ENCODE data around the gene SLC35D2.
A peak's percentile ranks its signal among the peaks of the same experiment; 100 is the strongest.
"Not testable (repeated sequence)": the region's sequence is repeated elsewhere in the genome, so short reads cannot be mapped to it uniquely, and the experiment has no call there.

The SLC35D2 gene

DNA sequence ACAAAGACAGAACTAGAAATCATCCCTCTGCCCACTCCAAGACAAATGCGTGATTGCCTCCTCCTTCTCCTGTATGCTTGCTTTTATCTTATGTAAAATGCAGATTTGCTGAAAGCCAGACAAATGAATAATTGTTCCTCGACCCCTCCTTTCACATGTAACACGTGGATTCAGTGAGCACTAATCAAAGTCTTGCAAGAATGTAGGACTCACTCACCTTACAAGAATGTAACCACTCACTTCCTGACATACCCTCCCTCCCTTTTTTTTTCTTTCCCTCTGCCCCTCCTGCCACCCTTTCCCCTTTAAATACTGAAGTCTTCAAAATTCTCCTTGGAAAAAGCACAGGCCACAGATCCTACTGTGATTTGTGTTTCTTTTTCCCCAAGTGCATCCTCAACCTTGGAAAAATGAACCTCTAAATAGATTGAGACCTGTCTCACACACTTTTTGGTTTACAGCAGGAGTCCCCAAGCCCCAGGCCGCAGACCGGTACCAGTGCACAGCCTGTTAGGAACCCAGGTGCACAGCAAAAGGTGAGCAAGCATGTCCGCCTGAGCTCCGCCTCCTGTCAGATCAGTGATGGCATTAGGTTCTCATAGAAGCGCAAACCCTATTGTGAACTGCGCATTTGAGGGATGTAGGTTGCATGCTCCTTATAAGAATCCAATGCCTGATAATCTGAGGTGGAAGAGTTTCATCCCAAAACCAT lies 52.1 kb downstream of the SLC35D2 start:
- no peaks in the 10 kb centered on the region for H3K9me3 ChIP-seq (ENCODE audit: control insufficient read depth, insufficient read depth, low read depth, low read length)
- CTCF ChIA-PET: interaction anchor here (1.0 kb wide), 1 partner anchor 14 kb away, joined by 4 read pairs; no protein-coding TSS in a partner anchor
- no peak for TF ChIP-seq ZNF510 (tag by site-specific recombination; IDR thresholded peaks at IDR 0.05; ENCODE audit: insufficient replicate concordance)
- TF ChIP-seq ZBTB20 (tag by site-specific recombination; IDR thresholded peaks at IDR 0.05): no peak
- TF ChIP-seq OSR2 (tag by site-specific recombination; IDR thresholded peaks at IDR 0.05): no peak
- TF ChIP-seq ZIC2 (tag by site-specific recombination; IDR thresholded peaks at IDR 0.05): no peak

GRCh38 chr9:96327694-96328352 lies 55.7 kb downstream of the SLC35D2 start:
- POLR2A ChIA-PET: no interaction called here
- CTCF ChIA-PET: interaction anchor here (0.5 to 3.6 kb wide), 29 partner anchors 10 to 852 kb away, joined by 3 to 23 read pairs (median 3); no protein-coding TSS in a partner anchor
- TF ChIP-seq ZNF121 (tag by site-specific recombination; IDR thresholded peaks at IDR 0.05) (0 out of 2 replicates have a peak, but pooled peaks have one; percentile 51), TSHZ1 (tag by site-specific recombination; IDR thresholded peaks at IDR 0.05; ENCODE audit: borderline replicate concordance) (no peak), ZNF837 (tag by site-specific recombination; IDR thresholded peaks at IDR 0.05) (no peak), ZNF654 (tag by site-specific recombination; IDR thresholded peaks at IDR 0.05; ENCODE audit: low read depth) (peak; percentile 50)
- Histone ChIP-seq H3K36me3 (ENCODE audit: control insufficient read depth in 2 of 2, insufficient read depth in 1 of 2, low read length in 2 of 2) (no peaks in the 10 kb centered on the region), H3K27ac (ENCODE audit: extremely low read depth, low read depth, low read length) (no peak overlapping the region), H3K4me1 (ENCODE audit: control insufficient read depth, insufficient read depth, low read length) (no peaks in the 10 kb centered on the region), H3K4me3 (ENCODE audit: low read depth, low read length) (no peak overlapping the region), H3K9me3 (ENCODE audit: control insufficient read depth, insufficient read depth, low read depth, low read length) (no peaks in the 10 kb centered on the region)

More for the DNA sequence above, 52.1 kb downstream of the SLC35D2 start:
- no peak overlapping the region for H3K27ac ChIP-seq (ENCODE audit: extremely low read depth, low read depth, low read length)
- POLR2A ChIA-PET: no interaction called here
- no peaks in the 10 kb centered on the region for H3K36me3 ChIP-seq (ENCODE audit: control insufficient read depth in 2 of 2, insufficient read depth in 1 of 2, low read length in 2 of 2)
- H3K4me3 ChIP-seq (ENCODE audit: low read depth, low read length): no peak overlapping the region
- H3K4me1 ChIP-seq (ENCODE audit: control insufficient read depth, insufficient read depth, low read length): no peaks in the 10 kb centered on the region

- no peaks in the 10 kb centered on the region for H3K4me1 ChIP-seq (ENCODE audit: control insufficient read depth, insufficient read depth, low read length)
- no peaks in the 10 kb centered on the region for H3K9me3 ChIP-seq (ENCODE audit: control insufficient read depth, insufficient read depth, low read depth, low read length)
- H3K4me3 ChIP-seq (ENCODE audit: low read depth, low read length): no peak overlapping the region
- H3K27ac ChIP-seq (ENCODE audit: extremely low read depth, low read depth, low read length): no peak overlapping the region
- TF ChIP-seq EGR2 (tag by site-specific recombination; IDR thresholded peaks at IDR 0.05; ENCODE audit: low read depth) (peak; percentile 88), ZSCAN30 (tag by site-specific recombination; IDR thresholded peaks at IDR 0.05) (no peak), ZFHX2 (tag by site-specific recombination; conservative IDR thresholded peaks at IDR 0.05) (peak; percentile 94)
- POLR2A ChIA-PET: no interaction called here
- H3K36me3 ChIP-seq (ENCODE audit: control insufficient read depth in 2 of 2, insufficient read depth in 1 of 2, low read length in 2 of 2): no peaks in the 10 kb centered on the region
- CTCF ChIA-PET: interaction anchor here (1.1 kb wide), 1 partner anchor 90 kb away, joined by 3 read pairs; no protein-coding TSS in a partner anchor
Measured at GRCh38 chr9:96323169-96323568, 60.3 kb downstream of the SLC35D2 start.

GRCh38 chr9:96322736-96323135 lies 60.8 kb downstream of the SLC35D2 start:
- POLR2A ChIA-PET; H3K27ac ChIP-seq (ENCODE audit: extremely low read depth, low read depth, low read length); H3K9me3 ChIP-seq (ENCODE audit: control insufficient read depth, insufficient read depth, low read depth, low read length); H3K4me1 ChIP-seq (ENCODE audit: control insufficient read depth, insufficient read depth, low read length); H3K36me3 ChIP-seq (ENCODE audit: control insufficient read depth in 2 of 2, insufficient read depth in 1 of 2, low read length in 2 of 2); H3K4me3 ChIP-seq (ENCODE audit: low read depth, low read length): not testable (repeated sequence)
- CTCF ChIA-PET: interaction anchor here (1.1 kb wide), 1 partner anchor 90 kb away, joined by 3 read pairs; no protein-coding TSS in a partner anchor

Measured in HEK293 (cell line).